ENCODE data around the gene ASB13.

The ASB13 gene
- total RNA-seq, result 3.7 to 12.6 reads per million in 2 donors

- peak in 4 of 5 experiments; percentile 10 to 69 (median 13) for DNase-seq
Observed at GRCh38 chr10:5666008-5666840, at the start of gene ASB13. ASB13 (minus strand) TSS chr10:5666595; CDS start chr10:5666551, 44 bp downstream.

- peak in 1 of 5 experiments; percentile 30 for DNase-seq
Observed at GRCh38 chr10:5711642-5712041, 45.2 kb upstream of the ASB13 start.

GRCh38 chr10:5710859-5711258, 44.5 kb upstream of the ASB13 start:
- no peak for DNase-seq

GRCh38 chr10:5709865-5710264, 43.5 kb upstream of the ASB13 start:
- DNase-seq, result peak in 1 of 5 experiments; percentile 22

GRCh38 chr10:5708356-5708755, 42.0 kb upstream of the ASB13 start:
- DNase-seq, result no peak

- DNase-seq, result peak in 1 of 5 experiments; percentile 29
Observed at GRCh38 chr10:5698062-5698461, 31.7 kb upstream of the ASB13 start.

- no peak for DNase-seq
Observed at GRCh38 chr10:5697342-5697741, 30.9 kb upstream of the ASB13 start.

GRCh38 chr10:5694573-5694972, 28.2 kb upstream of the ASB13 start:
- no peak for DNase-seq

GRCh38 chr10:5692461-5693358, 26.3 kb upstream of the ASB13 start:
- peak in 4 of 5 experiments; percentile 29 to 72 (median 50) for DNase-seq

GRCh38 chr10:5691786-5692185, 25.4 kb upstream of the ASB13 start:
- no peak for DNase-seq

GRCh38 chr10:5688587-5688986, 22.2 kb upstream of the ASB13 start:
- DNase-seq, result no peak

- DNase-seq, result no peak
Observed at GRCh38 chr10:5685764-5686240, 19.4 kb upstream of the ASB13 start.

- DNase-seq, result peak; percentile 43 to 84 (median 59)
Observed at GRCh38 chr10:5684971-5685763, 18.8 kb upstream of the ASB13 start.

GRCh38 chr10:5684318-5684970, 18.0 kb upstream of the ASB13 start, which contains the start of gene TASOR2:
TASOR2 (plus strand) TSS chr10:5684838; CDS start chr10:5720643, 35,805 bp downstream.
- DNase-seq, result peak; percentile 92 to 97 (median 93)

- DNase-seq, result peak in 1 of 5 experiments; percentile 46
Observed at GRCh38 chr10:5683065-5683464, 16.7 kb upstream of the ASB13 start.

GRCh38 chr10:5681930-5682329, 15.5 kb upstream of the ASB13 start:
- peak in 1 of 5 experiments; percentile 29 for DNase-seq

- DNase-seq, result no peak
Observed at GRCh38 chr10:5679606-5680005, 13.2 kb upstream of the ASB13 start.

- no peak for DNase-seq
Observed at GRCh38 chr10:5679037-5679435, 12.6 kb upstream of the ASB13 start.

GRCh38 chr10:5678397-5679036, 12.1 kb upstream of the ASB13 start:
- DNase-seq, result no peak

GRCh38 chr10:5670662-5671375, 4.4 kb upstream of the ASB13 start:
- DNase-seq, result no peak

All from T-helper 2 cell (primary cell).